ENCODE results near the gene GABRG3. TPM values are rescaled to one million over a fixed set of nuclear protein-coding genes. Genes with fewer than 3 reads are reported as not detected.
A peak's percentile ranks its signal among the peaks of the same experiment; 100 is the strongest.

GABRG3 gene
- total and polyA plus RNA-seq, 12 donors = 0.08 to 1.1 (median 0.44) TPM; not detected in 5

DNA sequence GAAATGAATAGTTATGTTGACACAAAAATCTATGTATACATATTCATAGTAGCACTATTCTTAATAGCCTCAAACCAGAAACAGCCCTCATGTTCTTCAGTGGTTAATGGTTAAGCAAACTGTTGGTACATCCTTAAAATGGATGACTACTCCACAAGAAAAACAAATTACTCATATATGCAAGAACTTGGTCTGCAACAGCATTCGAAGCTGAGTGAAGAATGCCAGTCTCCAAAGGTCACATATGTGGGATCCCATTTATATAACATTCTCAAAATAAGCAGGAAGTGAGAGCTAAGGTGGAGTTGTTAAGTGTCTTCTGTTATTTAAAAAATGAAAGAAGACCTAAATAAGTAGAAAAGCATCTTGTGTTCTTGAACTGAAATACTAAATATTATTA is 365.7 kb downstream of the GABRG3 start:
- Histone ChIP-seq H3K4me3 (no peak overlapping the region), H3K36me3 (replicated peaks in 1 of 2) (no peaks in the 10 kb centered on the region), H3K27ac (no peak overlapping the region), H3K4me1 (replicated peaks in 1 of 2) (peaks cover 4% of the 10 kb centered on the region in 2 donors), H3K27me3 (no peaks in the 10 kb centered on the region), H3K9me3 (replicated peaks in 1 of 3) (no peaks in the 10 kb centered on the region)
- TF ChIP-seq POLR2A (IDR thresholded peaks at IDR 0.05) = no peak
- TF ChIP-seq, protein P1, sequence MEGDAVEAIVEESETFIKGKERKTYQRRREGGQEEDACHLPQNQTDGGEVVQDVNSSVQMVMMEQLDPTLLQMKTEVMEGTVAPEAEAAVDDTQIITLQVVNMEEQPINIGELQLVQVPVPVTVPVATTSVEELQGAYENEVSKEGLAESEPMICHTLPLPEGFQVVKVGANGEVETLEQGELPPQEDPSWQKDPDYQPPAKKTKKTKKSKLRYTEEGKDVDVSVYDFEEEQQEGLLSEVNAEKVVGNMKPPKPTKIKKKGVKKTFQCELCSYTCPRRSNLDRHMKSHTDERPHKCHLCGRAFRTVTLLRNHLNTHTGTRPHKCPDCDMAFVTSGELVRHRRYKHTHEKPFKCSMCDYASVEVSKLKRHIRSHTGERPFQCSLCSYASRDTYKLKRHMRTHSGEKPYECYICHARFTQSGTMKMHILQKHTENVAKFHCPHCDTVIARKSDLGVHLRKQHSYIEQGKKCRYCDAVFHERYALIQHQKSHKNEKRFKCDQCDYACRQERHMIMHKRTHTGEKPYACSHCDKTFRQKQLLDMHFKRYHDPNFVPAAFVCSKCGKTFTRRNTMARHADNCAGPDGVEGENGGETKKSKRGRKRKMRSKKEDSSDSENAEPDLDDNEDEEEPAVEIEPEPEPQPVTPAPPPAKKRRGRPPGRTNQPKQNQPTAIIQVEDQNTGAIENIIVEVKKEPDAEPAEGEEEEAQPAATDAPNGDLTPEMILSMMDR (IDR thresholded peaks at IDR 0.05) = no peak
- DNase-seq = no peak
- intact Hi-C loops (cut with DNase I) = no loop called here
- whole genome bisulfite sequencing, 4 donors = 46 to 68% (median 47%) methylated on average over 1 of the region's 1 CpG

DNA sequence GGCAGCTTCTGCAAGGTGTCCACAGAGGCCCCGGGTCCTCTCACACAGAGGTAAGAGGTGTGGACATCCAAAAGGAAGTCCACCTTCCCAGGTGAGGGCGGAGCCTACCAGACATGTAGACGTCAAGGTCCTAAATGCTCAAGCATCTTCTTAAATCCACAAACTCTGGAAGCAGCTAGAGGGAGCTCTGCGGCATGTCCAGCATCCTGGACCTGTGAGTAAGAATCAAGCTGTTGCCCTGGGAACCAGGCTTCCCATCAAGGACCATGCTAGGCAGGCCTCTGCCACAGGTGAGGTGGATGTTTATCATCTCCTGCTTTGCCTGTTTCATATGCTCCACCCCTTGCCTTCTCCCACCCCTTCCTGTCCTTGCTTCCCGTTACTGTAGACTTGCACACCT is 368.2 kb downstream of the GABRG3 start:
- Histone ChIP-seq H3K4me3 (no peak overlapping the region), H3K27me3 (no peaks in the 10 kb centered on the region), H3K36me3 (replicated peaks in 1 of 2) (no peaks in the 10 kb centered on the region), H3K9me3 (replicated peaks in 1 of 3) (no peaks in the 10 kb centered on the region), H3K4me1 (replicated peaks in 1 of 2) (peaks cover 5 to 10% of the 10 kb centered on the region in 2 donors), H3K27ac (no peak overlapping the region)
- TF ChIP-seq, protein P1 (IDR thresholded peaks at IDR 0.05) = no peak
- DNase-seq = no peak
- intact Hi-C loops (cut with DNase I) = no loop called here
- whole genome bisulfite sequencing, 4 donors = 83 to 93% (median 86%) methylated on average over 3 to 5 of the region's 5 CpGs

DNA sequence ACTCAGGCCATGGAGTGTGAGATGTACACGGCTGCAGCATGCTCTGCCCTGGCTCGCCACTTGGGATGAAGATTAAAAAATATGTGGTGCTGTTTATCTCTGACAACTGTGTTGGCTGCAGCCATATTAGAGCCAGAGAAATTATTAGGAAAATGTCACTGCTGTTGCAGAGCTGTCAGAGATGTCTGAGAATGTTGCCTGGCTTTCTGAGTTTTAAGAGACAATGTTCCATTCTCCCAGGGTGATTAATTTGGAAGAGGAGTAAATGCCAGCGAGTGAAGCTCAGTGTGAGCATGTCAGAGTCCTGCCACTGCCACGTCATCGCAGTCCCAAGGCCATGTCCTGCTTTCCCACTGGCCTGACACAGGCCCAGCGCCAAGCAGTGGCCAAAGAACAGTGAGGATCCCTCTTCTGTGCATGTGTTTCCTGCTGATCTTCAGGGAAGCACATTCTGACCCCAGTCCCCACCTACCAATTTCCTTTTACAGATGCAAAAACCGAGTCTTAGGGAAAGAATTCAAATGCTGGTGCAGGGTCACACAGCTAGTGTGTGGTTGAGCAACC is 370.9 kb downstream of the GABRG3 start:
- TF ChIP-seq POLR2A (IDR thresholded peaks at IDR 0.05) = no peak
- TF ChIP-seq, protein P1 (IDR thresholded peaks at IDR 0.05) = peak in 2 of 6 experiments; percentile 3 to 17
- WGBS, 4 donors = 11 to 32% (median 23%) methylated on average over 4 to 7 of the region's 7 CpGs
- Histone ChIP-seq H3K4me3 (no peak overlapping the region), H3K36me3 (replicated peaks in 1 of 2) (no peaks in the 10 kb centered on the region), H3K4me1 (replicated peaks in 1 of 2) (peaks cover 5 to 10% of the 10 kb centered on the region in 2 donors), H3K27me3 (no peaks in the 10 kb centered on the region), H3K27ac (peak overlapping the region in 1 of 5 donors; percentile 1), H3K9me3 (replicated peaks in 1 of 3) (no peaks in the 10 kb centered on the region)
- DNase-seq = peak; percentile 79 to 93 (median 87)
- intact Hi-C loops (cut with DNase I) = no loop called here

DNA sequence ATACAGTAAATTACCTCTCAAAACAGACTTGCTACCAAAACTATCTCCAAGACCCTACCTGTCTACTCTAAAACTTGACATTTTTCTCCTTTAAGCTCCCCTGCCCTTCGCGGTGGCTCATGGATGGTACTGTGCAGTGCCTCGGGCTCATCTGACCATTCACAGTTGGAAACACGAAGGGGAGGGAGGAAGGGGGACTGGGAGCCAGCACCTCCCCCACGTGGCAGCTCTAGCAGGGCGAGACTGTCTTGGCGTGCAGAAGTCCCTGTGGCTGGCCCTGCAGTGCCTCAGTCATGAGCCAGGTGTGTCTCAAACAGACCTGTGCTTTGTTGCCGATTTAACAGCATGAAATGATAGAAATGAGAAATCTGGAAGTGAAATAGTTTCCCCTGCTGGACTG is 372.0 kb downstream of the GABRG3 start:
- H3K36me3 ChIP-seq (replicated peaks in 1 of 2) = no peaks in the 10 kb centered on the region
- H3K4me1 ChIP-seq (replicated peaks in 1 of 2) = peaks cover 5 to 10% of the 10 kb centered on the region in 2 donors
- H3K4me3 ChIP-seq = no peak overlapping the region
- no peaks in the 10 kb centered on the region for H3K27me3 ChIP-seq
- DNase-seq = no peak
- H3K9me3 ChIP-seq (replicated peaks in 1 of 3) = no peaks in the 10 kb centered on the region
- 81 to 88% (median 83%) methylated on average over 8 of the region's 8 CpGs for WGBS, 4 donors
- intact Hi-C loops (cut with DNase I) = no loop called here
- no peak overlapping the region for H3K27ac ChIP-seq
- TF ChIP-seq, protein P1 (IDR thresholded peaks at IDR 0.05) = no peak
- TF ChIP-seq POLR2A (IDR thresholded peaks at IDR 0.05) = no peak

Measured in adrenal gland (tissue), 12 donors.